Type B pancreatic cell (in vitro differentiated cells): ENCODE measurements around the gene SMYD3. TPM values are rescaled to one million over a fixed set of nuclear protein-coding genes. Genes with fewer than 3 reads are reported as not detected.

Source experiments
- DNase-seq: peaks from one replicate; pipeline ENCODE4 v3.0.0; 2021; ENCODE audit warnings: mixed read lengths; ENCODE audit not compliant: unreplicated experiment; ENCODE audit errors: extremely low spot score
- H3K27ac Mint-ChIP-seq: 2 replicates; pipeline ENCODE4 v1.8.0; 2021; ENCODE audit warnings: mild to moderate bottlenecking, mixed read lengths
- H3K27me3 Mint-ChIP-seq: 2 replicates; pipeline ENCODE4 v1.8.0; 2021; ENCODE audit warnings: mixed read lengths
- H3K36me3 Mint-ChIP-seq: 2 replicates; pipeline ENCODE4 v1.8.0; 2021; ENCODE audit warnings: mixed read lengths
- H3K4me1 Mint-ChIP-seq: one replicate; pipeline ENCODE4 v1.8.0; 2021; ENCODE audit warnings: mixed read lengths; ENCODE audit not compliant: unreplicated experiment
- H3K4me3 Mint-ChIP-seq: 2 replicates; pipeline ENCODE4 v1.8.0; 2021; ENCODE audit warnings: mild to moderate bottlenecking, mixed read lengths
- H3K9me3 Mint-ChIP-seq: 2 replicates; pipeline ENCODE4 v1.8.0; 2021; ENCODE audit warnings: mixed read lengths
- total RNA-seq: library from RNA; stranded (reverse); gene quantifications from 2 replicates; pipeline ENCODE4 v1.2.1, GENCODE V29; 2021; ENCODE audit warnings: low replicate concordance
- TF ChIP-seq, protein P1 (sequence below): fragments of 200-600 bp; sonication (generic); conservative IDR thresholded peaks from 2 replicates; pipeline ENCODE4 v1.5.0; 2021; ENCODE audit warnings: antibody characterized with exemption, mild to moderate bottlenecking

Gene SMYD3
- total RNA-seq, 1 donor from 2014 or later = 19.4 TPM

GRCh38 chr1:246417152-246417812 is 89.8 kb downstream of the SMYD3 start:
- H3K4me3 Mint-ChIP-seq = no peak overlapping the region
- no peak for DNase-seq
- TF ChIP-seq, protein P1, sequence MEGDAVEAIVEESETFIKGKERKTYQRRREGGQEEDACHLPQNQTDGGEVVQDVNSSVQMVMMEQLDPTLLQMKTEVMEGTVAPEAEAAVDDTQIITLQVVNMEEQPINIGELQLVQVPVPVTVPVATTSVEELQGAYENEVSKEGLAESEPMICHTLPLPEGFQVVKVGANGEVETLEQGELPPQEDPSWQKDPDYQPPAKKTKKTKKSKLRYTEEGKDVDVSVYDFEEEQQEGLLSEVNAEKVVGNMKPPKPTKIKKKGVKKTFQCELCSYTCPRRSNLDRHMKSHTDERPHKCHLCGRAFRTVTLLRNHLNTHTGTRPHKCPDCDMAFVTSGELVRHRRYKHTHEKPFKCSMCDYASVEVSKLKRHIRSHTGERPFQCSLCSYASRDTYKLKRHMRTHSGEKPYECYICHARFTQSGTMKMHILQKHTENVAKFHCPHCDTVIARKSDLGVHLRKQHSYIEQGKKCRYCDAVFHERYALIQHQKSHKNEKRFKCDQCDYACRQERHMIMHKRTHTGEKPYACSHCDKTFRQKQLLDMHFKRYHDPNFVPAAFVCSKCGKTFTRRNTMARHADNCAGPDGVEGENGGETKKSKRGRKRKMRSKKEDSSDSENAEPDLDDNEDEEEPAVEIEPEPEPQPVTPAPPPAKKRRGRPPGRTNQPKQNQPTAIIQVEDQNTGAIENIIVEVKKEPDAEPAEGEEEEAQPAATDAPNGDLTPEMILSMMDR = no peak
- no peaks in the 10 kb centered on the region for H3K4me1 Mint-ChIP-seq
- H3K27ac Mint-ChIP-seq = no peak overlapping the region
- H3K27me3 Mint-ChIP-seq = no peaks in the 10 kb centered on the region
- peaks cover 11% of the 10 kb centered on the region for H3K36me3 Mint-ChIP-seq
- H3K9me3 Mint-ChIP-seq = peaks cover 14% of the 10 kb centered on the region

DNA sequence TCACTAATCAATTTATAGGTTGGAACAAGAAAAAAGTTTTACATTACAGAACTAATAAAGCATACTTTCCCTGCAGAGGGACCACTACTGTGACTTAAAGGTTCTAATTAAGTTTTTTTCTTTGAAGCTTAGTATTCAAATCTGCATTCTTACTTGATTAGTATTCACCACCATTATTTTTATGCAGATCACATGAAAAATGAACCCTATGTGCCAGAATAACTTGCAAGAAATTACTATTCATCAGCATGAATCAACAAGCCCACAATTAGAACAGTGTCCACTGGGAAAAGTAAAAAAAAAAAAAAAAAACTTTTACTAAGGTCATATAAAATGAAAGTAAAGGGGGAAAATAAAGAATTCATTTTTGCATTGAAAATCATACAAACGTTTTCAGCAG is 90.8 kb downstream of the SMYD3 start:
- no peak overlapping the region for H3K4me3 Mint-ChIP-seq
- no peak for DNase-seq
- peaks cover 19% of the 10 kb centered on the region for H3K9me3 Mint-ChIP-seq
- H3K36me3 Mint-ChIP-seq = peaks cover 11% of the 10 kb centered on the region
- H3K4me1 Mint-ChIP-seq = no peaks in the 10 kb centered on the region
- TF ChIP-seq, protein P1 = no peak
- no peak overlapping the region for H3K27ac Mint-ChIP-seq
- no peaks in the 10 kb centered on the region for H3K27me3 Mint-ChIP-seq

DNA sequence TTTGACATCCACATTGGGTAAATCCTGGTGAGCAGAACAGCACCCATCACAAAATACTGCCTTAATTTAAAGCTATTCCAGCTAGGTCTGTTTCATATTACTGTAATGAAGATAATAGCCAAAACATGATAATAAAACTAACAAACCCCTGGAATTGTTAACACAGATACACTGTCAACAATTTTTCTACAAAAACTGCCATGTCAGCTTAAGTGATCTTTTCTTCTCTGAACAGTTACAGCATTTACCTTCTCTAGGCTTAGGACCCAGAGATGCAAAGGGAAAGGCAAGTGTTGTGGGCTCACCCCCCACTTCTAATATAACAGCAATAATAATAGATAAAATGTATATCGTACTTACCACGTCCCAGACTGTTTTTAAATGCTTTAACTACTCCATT is 92.1 kb downstream of the SMYD3 start:
- TF ChIP-seq, protein P1 = no peak
- no peak overlapping the region for H3K4me3 Mint-ChIP-seq
- peaks cover 11% of the 10 kb centered on the region for H3K36me3 Mint-ChIP-seq
- H3K9me3 Mint-ChIP-seq = peaks cover 19% of the 10 kb centered on the region
- H3K27me3 Mint-ChIP-seq = no peaks in the 10 kb centered on the region
- no peak for DNase-seq
- H3K27ac Mint-ChIP-seq = no peak overlapping the region
- H3K4me1 Mint-ChIP-seq = no peaks in the 10 kb centered on the region

GRCh38 chr1:246413430-246413829 is 93.6 kb downstream of the SMYD3 start:
- Mint-ChIP-seq H3K27ac (no peak overlapping the region), H3K4me3 (no peak overlapping the region), H3K4me1 (no peaks in the 10 kb centered on the region), H3K36me3 (peaks cover 5% of the 10 kb centered on the region), H3K9me3 (peaks cover 19% of the 10 kb centered on the region), H3K27me3 (no peaks in the 10 kb centered on the region)
- no peak for DNase-seq
- TF ChIP-seq, protein P1 = no peak

DNA sequence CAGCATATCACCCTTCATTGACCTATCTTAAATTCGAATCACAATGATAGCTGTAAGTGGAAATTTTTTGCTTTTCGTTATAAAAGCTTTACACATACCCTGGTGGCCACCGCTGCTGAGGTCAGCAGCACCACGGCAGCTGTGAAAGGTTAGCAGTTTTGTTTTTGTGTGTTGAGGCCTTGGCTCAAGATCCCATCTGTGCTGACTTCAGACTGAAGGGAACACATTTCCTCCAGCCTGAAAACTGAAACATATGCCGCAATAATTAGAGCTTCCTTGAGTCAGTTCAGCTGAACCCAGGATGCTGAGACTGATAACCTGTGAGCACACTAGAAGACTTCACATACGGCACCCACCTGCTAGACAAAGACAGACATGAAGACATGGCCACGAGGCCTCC is 103.0 kb downstream of the SMYD3 start:
- H3K9me3 Mint-ChIP-seq = no peaks in the 10 kb centered on the region
- H3K27ac Mint-ChIP-seq = peak overlapping the region; percentile 6
- DNase-seq = no peak
- H3K4me3 Mint-ChIP-seq = no peak overlapping the region
- no peaks in the 10 kb centered on the region for H3K27me3 Mint-ChIP-seq
- H3K36me3 Mint-ChIP-seq = no peaks in the 10 kb centered on the region
- H3K4me1 Mint-ChIP-seq = peaks cover 5% of the 10 kb centered on the region
- TF ChIP-seq, protein P1 = no peak
